GM20000 (cell line): ENCODE data around the gene PLD1.

Experiments used
- DNase-seq: peaks from one replicate; pipeline ENCODE4 v3.0.0; 2012; ENCODE audit warnings: low spot score
- TF ChIP-seq, protein P1 (sequence below): IDR thresholded peaks from 2 replicates; pipeline ENCODE4 v1.5.1; 2012; ENCODE audit warnings: mild to moderate bottlenecking, control low read depth; ENCODE audit errors: extremely low read depth, missing control alignments

Gene PLD1

DNA sequence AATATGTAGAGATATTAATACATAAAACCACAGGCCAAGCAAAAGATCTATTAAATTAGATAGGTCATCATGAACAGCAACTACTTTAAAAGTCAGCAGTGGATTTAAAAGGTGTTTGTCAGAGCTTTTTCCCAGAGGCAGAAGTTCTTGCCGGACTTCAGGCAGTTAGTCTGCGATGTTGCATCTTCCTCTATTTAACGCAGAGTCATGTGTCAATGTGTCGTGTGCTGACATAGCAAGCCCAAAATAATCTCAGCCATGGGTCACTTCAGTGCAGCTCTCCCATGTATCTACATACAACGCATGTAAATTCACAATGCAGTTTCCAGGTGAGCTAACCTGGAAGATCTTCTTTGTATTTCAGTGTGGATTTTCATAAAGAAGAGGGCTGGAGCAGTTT lies 24.8 kb upstream of the PLD1 start:
- TF ChIP-seq, protein P1, sequence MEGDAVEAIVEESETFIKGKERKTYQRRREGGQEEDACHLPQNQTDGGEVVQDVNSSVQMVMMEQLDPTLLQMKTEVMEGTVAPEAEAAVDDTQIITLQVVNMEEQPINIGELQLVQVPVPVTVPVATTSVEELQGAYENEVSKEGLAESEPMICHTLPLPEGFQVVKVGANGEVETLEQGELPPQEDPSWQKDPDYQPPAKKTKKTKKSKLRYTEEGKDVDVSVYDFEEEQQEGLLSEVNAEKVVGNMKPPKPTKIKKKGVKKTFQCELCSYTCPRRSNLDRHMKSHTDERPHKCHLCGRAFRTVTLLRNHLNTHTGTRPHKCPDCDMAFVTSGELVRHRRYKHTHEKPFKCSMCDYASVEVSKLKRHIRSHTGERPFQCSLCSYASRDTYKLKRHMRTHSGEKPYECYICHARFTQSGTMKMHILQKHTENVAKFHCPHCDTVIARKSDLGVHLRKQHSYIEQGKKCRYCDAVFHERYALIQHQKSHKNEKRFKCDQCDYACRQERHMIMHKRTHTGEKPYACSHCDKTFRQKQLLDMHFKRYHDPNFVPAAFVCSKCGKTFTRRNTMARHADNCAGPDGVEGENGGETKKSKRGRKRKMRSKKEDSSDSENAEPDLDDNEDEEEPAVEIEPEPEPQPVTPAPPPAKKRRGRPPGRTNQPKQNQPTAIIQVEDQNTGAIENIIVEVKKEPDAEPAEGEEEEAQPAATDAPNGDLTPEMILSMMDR: no peak
- no peak for DNase-seq

DNA sequence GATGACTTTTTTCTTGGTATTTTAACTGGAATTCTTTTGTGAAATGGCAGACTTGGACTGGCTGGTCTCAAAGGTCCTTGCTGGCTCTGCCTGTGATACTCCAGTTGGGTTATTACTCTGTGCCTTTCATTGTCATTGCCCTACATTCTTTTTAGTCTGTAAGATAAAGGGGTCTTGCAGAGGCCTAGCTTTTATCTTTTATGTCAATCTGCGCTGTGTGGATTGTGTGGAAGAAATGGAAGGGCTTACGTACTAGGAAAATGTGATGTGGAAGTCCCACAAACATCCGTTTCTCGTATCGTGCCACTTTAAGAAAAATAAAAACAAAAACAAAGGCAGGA lies 24.1 kb upstream of the PLD1 start:
- no peak for DNase-seq

DNA sequence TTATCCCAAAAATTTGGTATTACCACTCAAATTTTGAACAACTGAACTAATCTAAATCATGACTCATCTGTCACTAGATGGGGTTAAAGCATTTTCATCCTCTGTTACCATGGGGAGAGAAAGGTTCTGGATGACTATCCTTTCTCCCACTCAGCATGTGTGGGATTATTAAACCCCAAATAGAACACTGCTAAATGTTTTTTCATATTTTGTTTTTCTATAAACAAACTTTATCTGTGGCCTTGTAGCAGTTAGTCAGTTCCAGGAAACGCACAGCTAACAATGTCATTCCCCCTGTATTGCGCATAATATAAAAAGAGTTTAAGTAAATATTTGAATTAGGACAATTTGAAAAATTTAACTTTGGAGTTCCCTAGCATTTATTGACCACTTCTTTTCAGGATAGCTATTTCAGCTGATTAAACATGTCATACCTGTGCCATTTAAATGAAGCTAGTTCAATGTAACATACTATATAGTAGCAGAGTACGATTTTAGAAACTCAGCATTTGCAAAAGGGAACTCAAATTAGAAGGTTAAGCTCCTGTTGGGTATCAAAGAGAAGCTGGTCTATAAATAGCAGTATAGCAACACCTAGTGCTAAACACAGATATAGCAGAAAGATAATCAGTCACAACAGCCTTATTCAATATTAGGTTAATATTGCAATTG lies 23.6 kb upstream of the PLD1 start:
- DNase-seq: peak; percentile 36
- TF ChIP-seq, protein P1: peak; percentile 23

More for the DNA sequence above, 24.1 kb upstream of the PLD1 start:
- TF ChIP-seq, protein P1: no peak

DNA sequence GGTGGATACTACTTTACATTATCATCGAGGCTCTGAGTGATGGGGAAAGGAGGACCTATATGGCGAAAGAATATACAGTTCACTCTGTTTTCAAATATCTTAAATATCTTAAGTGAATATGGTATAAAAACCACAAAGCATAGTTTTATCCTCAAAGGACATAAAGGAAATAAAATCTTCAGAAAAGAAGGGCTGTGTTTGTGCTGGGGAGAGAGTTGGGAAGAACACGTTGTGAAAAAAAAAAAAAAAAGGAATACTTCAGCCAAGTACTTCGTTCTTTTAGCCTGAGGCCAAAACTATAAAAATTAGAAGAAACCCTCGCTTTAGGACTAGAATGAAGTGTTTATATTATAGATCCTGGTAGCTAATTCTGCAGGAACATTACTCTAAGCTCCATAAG lies 22.7 kb upstream of the PLD1 start:
- TF ChIP-seq, protein P1: no peak
- DNase-seq: no peak

DNA sequence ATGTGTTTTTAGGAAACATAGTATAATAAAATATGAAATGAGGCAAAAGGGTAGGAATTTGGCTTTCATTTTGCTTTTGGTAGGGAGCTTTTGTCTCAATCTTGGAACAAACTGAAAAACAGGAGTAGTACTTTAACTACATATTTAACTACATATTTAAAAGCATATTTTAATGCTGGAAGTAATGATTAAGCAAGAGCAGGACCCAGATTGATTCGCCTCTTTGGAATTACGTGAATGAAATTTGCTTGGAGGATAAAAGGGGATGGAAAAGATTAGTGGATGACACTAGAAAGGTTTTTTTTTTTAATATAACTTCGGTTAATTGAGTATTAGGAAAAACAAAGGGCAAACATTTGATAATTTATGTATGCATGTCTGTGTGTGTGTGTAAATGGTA lies 21.7 kb upstream of the PLD1 start:
- no peak for DNase-seq
- TF ChIP-seq, protein P1: no peak

DNA sequence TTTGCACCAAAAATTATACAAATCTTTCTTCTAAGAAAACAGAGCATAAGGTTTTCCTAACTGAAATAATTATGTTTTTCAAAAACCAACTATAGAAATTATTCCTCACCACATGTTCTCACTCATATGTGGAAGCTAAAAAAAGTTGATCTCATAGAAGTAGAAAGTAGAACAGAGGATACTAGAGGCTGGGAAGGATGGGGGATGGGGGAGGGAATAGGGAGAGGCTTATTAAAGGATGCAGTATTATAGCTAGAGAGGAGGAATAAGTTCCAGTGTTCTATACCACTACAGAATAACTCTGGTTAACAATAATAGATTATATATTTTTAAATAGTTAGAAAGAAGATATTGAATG lies 20.2 kb upstream of the PLD1 start:
- no peak for DNase-seq
- TF ChIP-seq, protein P1: no peak

DNA sequence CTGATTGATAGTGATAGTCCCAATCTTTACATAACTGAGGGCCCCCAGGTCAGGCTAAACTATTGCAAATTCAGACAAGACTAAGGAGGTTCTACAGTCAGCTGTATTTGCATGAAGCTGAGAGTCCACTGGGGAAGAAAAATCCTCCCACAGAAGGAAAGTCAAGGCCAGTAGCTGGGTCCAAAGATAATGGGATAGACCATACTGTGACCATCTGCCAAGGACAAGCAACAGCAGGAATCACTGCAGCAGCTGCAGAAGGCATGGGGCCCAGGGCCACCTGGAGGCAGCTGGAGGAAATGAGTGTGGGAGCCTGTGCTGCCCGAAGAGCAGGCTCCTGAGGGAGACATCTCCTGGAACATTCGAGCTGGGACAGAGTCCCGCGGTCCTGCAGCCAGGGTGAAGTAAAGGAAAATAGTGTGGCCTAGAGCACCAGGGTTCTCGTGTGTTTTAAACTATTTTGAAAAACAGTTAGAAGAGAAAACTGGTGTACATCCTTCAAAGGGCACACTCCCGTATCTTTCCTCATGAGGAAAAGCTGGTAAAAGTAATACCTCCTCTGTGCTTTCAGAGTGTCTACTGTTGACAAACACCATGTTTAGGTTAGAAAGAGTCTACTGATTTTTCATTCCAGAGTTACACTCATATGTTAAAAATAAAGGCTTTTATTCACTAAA lies 19.7 kb upstream of the PLD1 start:
- TF ChIP-seq, protein P1: no peak
- DNase-seq: peak; percentile 34
